HepG2 (cell line): ENCODE data around the gene PLEKHG7. TPM values are rescaled to one million over a fixed set of nuclear protein-coding genes. Genes with fewer than 3 reads are reported as not detected.

Source experiments
- ATAC-seq: fragments of 200-7000 bp; cut with Tn5 transposase; 3 replicates; pipeline ENCODE4 v1.9.1; 2020; ENCODE audit warnings: mild to moderate bottlenecking, moderate library complexity
- BruUV-seq: library from RNA; stranded (reverse); fragments of 400-500 nt; replicated peaks from 2 replicates; lab custom pipeline; 2021; lab: Mats Ljungman, UMichigan
- CTCF ChIA-PET: fragments of 300-600 bp; formaldehyde crosslinking; extraction: SDS; loops from one replicate; lab custom pipeline; 2021; ENCODE audit warnings: low total read pairs, inconsistent platforms, low intra/inter-chr PET ratio; lab: Yijun Ruan, JAX
- POLR2A ChIA-PET: fragments of 350-600 bp; sonication (Branson Sonifier 250); formaldehyde crosslinking; loops from one replicate; lab custom pipeline; 2020; ENCODE audit warnings: antibody characterized with exemption, inconsistent platforms; lab: Yijun Ruan, JAX
- DNase-seq: peaks from one replicate; pipeline ENCODE4 v3.0.0-alpha.2; 2015; ENCODE audit warnings: low spot score
- FAIRE-seq: peaks from 3 replicates; lab custom pipeline; 2011; peaks lifted over from hg19 to GRCh38; lab: Jason Lieb, UNC
- H2AFZ ChIP-seq: one replicate; pipeline ENCODE4 v1.6.1; 2011; ENCODE audit warnings: low read length, inconsistent platforms
- H3K27ac ChIP-seq: fragments of 300-600 bp; 3 replicates; pipeline ENCODE4 v1.8.0; 2011; ENCODE audit warnings: mixed run types, mild to moderate bottlenecking, mixed read lengths, low read length, inconsistent platforms; ENCODE audit not compliant: insufficient read depth; ENCODE audit errors: extremely low read length
- H3K27me3 ChIP-seq, 2 experiments: fragments of 200-600 bp in 1 of 2; 2 replicates in 1 of 2; 3 replicates in 1 of 2; pipeline versions ENCODE4 v1.6.0 to v1.8.0; 2011; ENCODE audit warnings: low read length in 2 of 2, mild to moderate bottlenecking in 2 of 2, moderate library complexity in 2 of 2, inconsistent platforms in 1 of 2; ENCODE audit not compliant: insufficient read depth in 2 of 2, control insufficient read depth in 1 of 2
- H3K36me3 ChIP-seq, 2 experiments: fragments of 200-600 bp in 1 of 2; replicated peaks in 1 of 2; 2 replicates in 1 of 2; 3 replicates in 1 of 2; pipeline versions ENCODE4 v1.5.1 to v1.8.0; 2011; ENCODE audit warnings: low read length in 2 of 2, inconsistent platforms in 1 of 2; ENCODE audit not compliant: insufficient read depth in 2 of 2, control insufficient read depth in 1 of 2
- H3K4me1 ChIP-seq: 2 replicates; pipeline ENCODE4 v1.5.1; 2012; ENCODE audit warnings: low read length, inconsistent platforms; ENCODE audit not compliant: insufficient read depth
- H3K4me2 ChIP-seq: 2 replicates; pipeline ENCODE4 v1.6.0; 2011; ENCODE audit warnings: low read depth, low read length, inconsistent platforms
- H3K4me3 ChIP-seq, 3 experiments: fragments of 200-600 bp in 1 of 3; sonication (generic), shearing (Covaris generic) in 1 of 3; replicated peaks in 1 of 3; 2 replicates each; pipeline ENCODE4 v1.5.1; 2011 to 2016; ENCODE audit warnings: low read length in 3 of 3, inconsistent platforms in 2 of 3, low read depth in 2 of 3, mild to moderate bottlenecking in 2 of 3, control low read depth in 1 of 3, mixed read lengths in 1 of 3; ENCODE audit not compliant: insufficient read depth in 1 of 3
- H3K79me2 ChIP-seq: one replicate; pipeline ENCODE4 v1.6.1; 2011; ENCODE audit warnings: low read length, inconsistent platforms; ENCODE audit not compliant: insufficient read depth
- H3K9ac ChIP-seq: 2 replicates; pipeline ENCODE4 v1.6.0; 2011; ENCODE audit warnings: mild to moderate bottlenecking, low read depth, low read length, inconsistent platforms; ENCODE audit not compliant: insufficient read depth
- H3K9me3 ChIP-seq: 2 replicates; pipeline ENCODE4 v1.5.1; 2012; ENCODE audit warnings: mild to moderate bottlenecking, low read length
- H4K20me1 ChIP-seq: 2 replicates; pipeline ENCODE4 v1.6.0; 2011; ENCODE audit warnings: inconsistent platforms, mild to moderate bottlenecking, low read length, moderate library complexity; ENCODE audit not compliant: insufficient read depth
- FOXM1 ChIP-seq: sonication (generic); formaldehyde crosslinking; IDR thresholded peaks from 2 replicates; pipeline ENCODE4 v1.5.0; 2020; ENCODE audit warnings: missing genetic modification reagents
- NFIC ChIP-seq: IDR thresholded peaks from 2 replicates; pipeline ENCODE4 v1.6.1; 2012; ENCODE audit warnings: mild to moderate bottlenecking, low read length, inconsistent platforms
- ZBTB42 ChIP-seq: sonication (generic); formaldehyde crosslinking; IDR thresholded peaks from 2 replicates; pipeline ENCODE4 v1.5.0; 2020; ENCODE audit warnings: mild to moderate bottlenecking, missing genetic modification reagents
- ZBTB7B ChIP-seq: sonication (generic); formaldehyde crosslinking; IDR thresholded peaks from 2 replicates; pipeline ENCODE4 v1.4.0; 2020; ENCODE audit warnings: missing genetic modification reagents
- ZNF788 ChIP-seq: sonication (generic); formaldehyde crosslinking; IDR thresholded peaks from 2 replicates; pipeline ENCODE4 v1.5.0; 2020; ENCODE audit warnings: mild to moderate bottlenecking, missing genetic modification reagents, borderline replicate concordance
- WGBS: methylation state at CpG from one replicate; pipeline ENCODE4 v1.1.6; 2017; ENCODE audit warnings: low lambda C conversion rate; 5-methylcytosine and 5-hydroxymethylcytosine counted together
- in situ Hi-C: cut with HindIII; loops from 2 replicates; pipeline ENCODE4 v1.10.0; 2017; ENCODE audit warnings: low pct_unique_long_range_greater_than_20kb; ENCODE audit not compliant: extremely low pct_ligation_motif_present
- intact Hi-C: fragments of 100-400 bp; cut with micrococcal nuclease; formaldehyde crosslinking; loops from one replicate; pipeline ENCODE4 v1.10.0; 2022; ENCODE audit not compliant: unreplicated experiment
- polyA plus RNA-seq, 8 experiments: library from polyadenylated mRNA; depleted of rRNA in 3 of 8; stranded (reverse) in 7 of 8; unstranded in 1 of 8; fragments of >200 nt; fragmentation: Illumina TruSeq in 4 of 8; extraction: Trizol in 4 of 8; gene quantifications; 2 replicates each; pipeline versions ENCODE4 v1.2.1 to v1.2.3, GENCODE V29; 2011 to 2016; ENCODE audit warnings: low read depth in 4 of 8, missing spikeins in 1 of 8, mixed read lengths in 1 of 8; ENCODE audit not compliant: insufficient read depth in 1 of 8
- total RNA-seq, 5 experiments: library from RNA; depleted of rRNA; stranded (reverse); fragments of >200 nt; fragmentation: Illumina TruSeq; extraction: Trizol; gene quantifications; 2 replicates each; pipeline ENCODE4 v1.2.3, GENCODE V29; 2016; ENCODE audit warnings: low read depth in 1 of 5

PLEKHG7 gene
- total and polyA plus RNA-seq, 2 of the 13 experiments (the other 11 are each of a cell fraction or from before 2014, with no cell fraction given): not detected

DNA sequence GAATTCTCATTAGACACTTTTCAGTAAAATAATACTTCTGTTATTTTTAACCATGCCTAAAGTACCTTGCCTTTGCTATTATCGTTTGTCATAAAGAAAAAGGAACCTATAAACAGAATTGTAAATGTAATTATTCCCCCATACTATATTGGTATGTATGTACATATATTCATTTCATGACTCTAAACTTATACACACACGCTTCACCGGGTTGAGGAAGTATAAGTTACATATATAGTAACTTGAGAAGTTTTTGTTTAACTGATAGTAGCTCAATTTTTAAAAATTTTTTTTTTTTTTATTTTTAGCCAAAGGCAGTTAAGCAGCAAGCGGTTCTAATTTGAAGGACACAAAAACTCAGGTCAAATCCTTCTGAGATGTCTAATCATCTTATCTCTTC, 107.6 kb downstream of the PLEKHG7 start:
- no TSS peak for BruUV-seq
- 97% methylated on average over 4 of the region's 4 CpGs for WGBS
- H3K4me2 ChIP-seq: no peak overlapping the region
- H3K4me1 ChIP-seq: no peaks in the 10 kb centered on the region
- H3K27me3 ChIP-seq: no peaks in the 10 kb centered on the region
- CTCF ChIA-PET: no interaction called here
- no peak overlapping the region for H2AFZ ChIP-seq
- FAIRE-seq (no peak), ATAC-seq (no peak), DNase-seq (no peak)
- POLR2A ChIA-PET: no interaction called here
- no peak overlapping the region for H3K9ac ChIP-seq
- H3K79me2 ChIP-seq: no peaks in the 10 kb centered on the region
- intact Hi-C loops (no loop called here), in situ Hi-C loops (no loop called here)
- H3K27ac ChIP-seq: no peak overlapping the region
- no peak overlapping the region for H3K4me3 ChIP-seq
- TF ChIP-seq ZNF788: no peak
- TF ChIP-seq, all 625 proteins: peak for 0
- no peaks in the 10 kb centered on the region for H3K9me3 ChIP-seq
- no peaks in the 10 kb centered on the region for H4K20me1 ChIP-seq
- H3K36me3 ChIP-seq: peaks cover 5 to 39% of the 10 kb centered on the region in 2 experiments; a peak in 4 of 5 replicates

DNA sequence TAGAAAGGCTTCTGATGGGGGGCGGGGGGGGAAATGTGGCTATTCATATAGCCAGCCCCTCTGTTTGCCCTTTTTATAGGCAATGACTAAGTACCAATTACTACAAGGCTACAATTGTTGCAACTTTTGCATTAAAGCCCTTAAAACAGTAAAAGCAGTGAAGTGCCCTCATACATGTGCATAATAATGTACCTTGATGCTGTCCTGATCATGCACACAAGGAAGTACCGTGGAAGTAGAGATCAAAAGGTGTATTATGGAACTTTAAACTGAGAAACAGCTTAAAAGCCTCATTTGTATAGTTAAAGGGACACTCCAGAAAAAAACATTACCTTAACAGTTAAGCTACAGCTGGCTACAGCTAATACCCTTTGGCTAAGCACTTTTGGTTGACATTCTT, 111.8 kb downstream of the PLEKHG7 start:
- WGBS: 96% methylated on average over 2 of the region's 2 CpGs
- no TSS peak for BruUV-seq
- intact Hi-C loops (no loop called here), in situ Hi-C loops (no loop called here)
- POLR2A ChIA-PET: no interaction called here
- no peak overlapping the region for H3K4me3 ChIP-seq
- no peak overlapping the region for H3K4me2 ChIP-seq
- no peaks in the 10 kb centered on the region for H3K27me3 ChIP-seq
- ATAC-seq: no peak
- no peak for TF ChIP-seq FOXM1 (CRISPR knock-in tag)
- TF ChIP-seq NFIC: no peak
- TF ChIP-seq ZBTB42 (CRISPR knock-in tag): no peak
- no peak for TF ChIP-seq ZBTB7B (CRISPR knock-in tag)
- no peak for FAIRE-seq
- CTCF ChIA-PET: no interaction called here
- H3K9ac ChIP-seq: no peak overlapping the region
- H3K36me3 ChIP-seq: peaks cover 8 to 42% of the 10 kb centered on the region in 2 experiments
- no peaks in the 10 kb centered on the region for H3K79me2 ChIP-seq
- no peaks in the 10 kb centered on the region for H3K9me3 ChIP-seq
- H3K27ac ChIP-seq: no peak overlapping the region
- no peaks in the 10 kb centered on the region for H3K4me1 ChIP-seq
- H4K20me1 ChIP-seq: no peaks in the 10 kb centered on the region
- H2AFZ ChIP-seq: no peak overlapping the region
- DNase-seq: no peak
